PC-3 (cell line): ENCODE measurements around the gene TFAP2D. TPM values are rescaled to one million over a fixed set of nuclear protein-coding genes. Genes with fewer than 3 reads are reported as not detected.

Experiments
- ATAC-seq: fragments of 200-7000 bp; cut with Tn5 transposase; 2 replicates; pipeline ENCODE4 v1.9.1; 2020; ENCODE audit warnings: mild to moderate bottlenecking, moderate library complexity
- BruUV-seq: library from RNA; stranded (reverse); fragments of 400-500 nt; replicated peaks from 2 replicates; lab custom pipeline; 2021; lab: Mats Ljungman, UMichigan
- CTCF ChIA-PET: fragments of 300-600 bp; sonication (Branson Sonifier 250); formaldehyde crosslinking; loops from one replicate; lab custom pipeline; 2022; ENCODE audit warnings: antibody characterized with exemption; lab: Charles Lee
- POLR2A ChIA-PET: fragments of 300-600 bp; sonication (Branson Sonifier 250); formaldehyde crosslinking; loops from one replicate; lab custom pipeline; 2022; ENCODE audit warnings: antibody characterized with exemption; ENCODE audit not compliant: unreplicated experiment; lab: Charles Lee
- DNase-seq: peaks from one replicate; pipeline ENCODE4 v3.0.0-alpha.2; 2015
- H2AFZ ChIP-seq: fragments of 300-600 bp; sonication (generic); 2 replicates; pipeline ENCODE4 v1.6.0; 2016; ENCODE audit warnings: antibody characterized with exemption, low read length
- H3F3A ChIP-seq: fragments of 300-600 bp; sonication (generic); one replicate; pipeline ENCODE4 v1.6.0; 2017; ENCODE audit warnings: antibody characterized with exemption, low read length, control low read depth, mild to moderate bottlenecking; ENCODE audit not compliant: unreplicated experiment
- H3K27ac ChIP-seq: fragments of 300-600 bp; sonication (generic); 2 replicates; pipeline ENCODE4 v1.5.1; 2016; ENCODE audit warnings: mild to moderate bottlenecking, low read length
- H3K27me3 ChIP-seq: fragments of 300-600 bp; sonication (generic); 2 replicates; pipeline ENCODE4 v1.6.1; 2016; ENCODE audit warnings: low read length, mixed read lengths
- H3K36me3 ChIP-seq: fragments of 300-600 bp; sonication (generic); 2 replicates; pipeline ENCODE4 v1.6.1; 2016; ENCODE audit warnings: low read depth, mixed run types, low read length, mixed read lengths
- H3K4me1 ChIP-seq: fragments of 300-600 bp; sonication (generic); 2 replicates; pipeline ENCODE4 v1.5.1; 2016; ENCODE audit warnings: low read length; ENCODE audit not compliant: insufficient read depth
- H3K4me2 ChIP-seq: fragments of 300-600 bp; sonication (generic); 2 replicates; pipeline ENCODE4 v1.6.0; 2016; ENCODE audit warnings: low read length
- H3K4me3 ChIP-seq: fragments of 300-600 bp; sonication (generic); 2 replicates; pipeline ENCODE4 v1.5.1; 2016; ENCODE audit warnings: mild to moderate bottlenecking, low read length, mixed read lengths
- H3K79me2 ChIP-seq: fragments of 300-600 bp; sonication (generic); 2 replicates; pipeline ENCODE4 v1.6.1; 2017; ENCODE audit warnings: low read length, mixed read lengths
- H3K9ac ChIP-seq: fragments of 300-600 bp; sonication (generic); 2 replicates; pipeline ENCODE4 v1.6.0; 2016; ENCODE audit warnings: mild to moderate bottlenecking, low read length
- H3K9me2 ChIP-seq: fragments of 300-600 bp; sonication (generic); replicated peaks from 2 replicates; pipeline ENCODE4 v1.6.1; 2016; ENCODE audit warnings: mixed run types, low read length, mixed read lengths
- H3K9me3 ChIP-seq: fragments of 300-600 bp; sonication (generic); 2 replicates; pipeline ENCODE4 v1.6.1; 2016; ENCODE audit warnings: low read length, mixed read lengths
- H4K20me1 ChIP-seq: fragments of 300-600 bp; sonication (generic); 2 replicates; pipeline ENCODE4 v1.6.1; 2016; ENCODE audit warnings: low read length, mixed read lengths
- EZH2 ChIP-seq: fragments of 300-600 bp; sonication (generic); IDR thresholded peaks from one replicate; pipeline ENCODE4 v1.6.1; 2017; ENCODE audit warnings: antibody characterized with exemption, mild to moderate bottlenecking, low read length; ENCODE audit not compliant: unreplicated experiment
- EZH2phosphoT487 ChIP-seq: fragments of 300-600 bp; sonication (generic); IDR thresholded peaks from 2 replicates; pipeline ENCODE4 v1.6.1; 2018; ENCODE audit warnings: mild to moderate bottlenecking, antibody characterized with exemption, low read length, borderline replicate concordance
- intact Hi-C: fragments of 100-400 bp; cut with micrococcal nuclease; formaldehyde crosslinking; loops from 2 replicates; pipeline ENCODE4 v1.9.0; 2023
- total RNA-seq: library from RNA; depleted of rRNA; stranded (reverse); fragments of >200 nt; gene quantifications from 2 replicates; pipeline ENCODE4 v1.2.3, GENCODE V29; 2014
- TF ChIP-seq, protein P1 (sequence below): fragments of 300-600 bp; sonication (generic); conservative IDR thresholded peaks from 2 replicates; pipeline ENCODE4 v1.5.1; 2017; ENCODE audit warnings: antibody characterized with exemption, low read depth, mild to moderate bottlenecking, low read length

Gene TFAP2D
- total RNA-seq, 1 experiment from 2014 or later, result not detected

DNA sequence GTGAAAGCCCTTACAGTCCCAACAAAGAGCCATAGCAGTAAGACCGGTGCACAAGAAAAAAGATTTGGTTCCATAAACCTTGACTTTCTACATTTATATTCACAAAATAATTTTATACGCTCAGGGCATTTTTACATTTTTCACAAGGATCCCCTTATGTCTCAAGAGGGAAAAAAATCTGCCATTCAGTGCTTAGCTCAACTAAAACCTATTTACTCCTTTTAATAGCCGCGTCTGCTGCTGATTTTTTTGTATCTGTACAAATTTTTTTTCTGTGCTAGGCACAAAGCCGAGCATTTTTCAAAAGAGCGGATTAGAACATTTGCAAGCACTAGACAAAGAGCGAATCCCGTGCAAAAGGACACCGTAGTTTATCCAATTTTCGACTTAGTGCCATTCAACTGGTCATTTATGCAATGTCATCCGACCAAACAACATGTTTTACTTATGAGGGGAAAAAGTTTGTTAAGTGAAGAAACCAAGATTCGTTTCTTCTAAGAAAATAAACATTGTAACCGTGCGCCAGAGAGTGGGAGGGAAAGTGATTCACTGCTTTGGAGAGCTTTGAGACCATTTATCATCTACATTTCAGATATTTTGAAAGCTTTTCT is 3.7 kb downstream of the TFAP2D start:
- H4K20me1 ChIP-seq, result no peaks in the 10 kb centered on the region
- no peaks in the 10 kb centered on the region for H3K9me3 ChIP-seq
- H3K4me1 ChIP-seq, result no peaks in the 10 kb centered on the region
- intact Hi-C loops, result no loop called here
- ChIA-PET POLR2A (no interaction called here), CTCF (no interaction called here)
- no peak overlapping the region for H3K4me3 ChIP-seq
- no peak overlapping the region for H3K27ac ChIP-seq
- H3K4me2 ChIP-seq, result no peak overlapping the region
- BruUV-seq, result no TSS peak
- no peaks in the 10 kb centered on the region for H3K79me2 ChIP-seq
- ATAC-seq (no peak), DNase-seq (no peak)
- TF ChIP-seq EZH2 (no peak), EZH2phosphoT487 (no peak)
- TF ChIP-seq, protein P1, sequence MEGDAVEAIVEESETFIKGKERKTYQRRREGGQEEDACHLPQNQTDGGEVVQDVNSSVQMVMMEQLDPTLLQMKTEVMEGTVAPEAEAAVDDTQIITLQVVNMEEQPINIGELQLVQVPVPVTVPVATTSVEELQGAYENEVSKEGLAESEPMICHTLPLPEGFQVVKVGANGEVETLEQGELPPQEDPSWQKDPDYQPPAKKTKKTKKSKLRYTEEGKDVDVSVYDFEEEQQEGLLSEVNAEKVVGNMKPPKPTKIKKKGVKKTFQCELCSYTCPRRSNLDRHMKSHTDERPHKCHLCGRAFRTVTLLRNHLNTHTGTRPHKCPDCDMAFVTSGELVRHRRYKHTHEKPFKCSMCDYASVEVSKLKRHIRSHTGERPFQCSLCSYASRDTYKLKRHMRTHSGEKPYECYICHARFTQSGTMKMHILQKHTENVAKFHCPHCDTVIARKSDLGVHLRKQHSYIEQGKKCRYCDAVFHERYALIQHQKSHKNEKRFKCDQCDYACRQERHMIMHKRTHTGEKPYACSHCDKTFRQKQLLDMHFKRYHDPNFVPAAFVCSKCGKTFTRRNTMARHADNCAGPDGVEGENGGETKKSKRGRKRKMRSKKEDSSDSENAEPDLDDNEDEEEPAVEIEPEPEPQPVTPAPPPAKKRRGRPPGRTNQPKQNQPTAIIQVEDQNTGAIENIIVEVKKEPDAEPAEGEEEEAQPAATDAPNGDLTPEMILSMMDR, result no peak
- no peaks in the 10 kb centered on the region for H3K9me2 ChIP-seq
- H3K9ac ChIP-seq, result no peak overlapping the region
- H3K36me3 ChIP-seq, result no peaks in the 10 kb centered on the region
- H2AFZ ChIP-seq, result no peak overlapping the region
- no peaks in the 10 kb centered on the region for H3F3A ChIP-seq
- peaks cover 90% of the 10 kb centered on the region for H3K27me3 ChIP-seq

DNA sequence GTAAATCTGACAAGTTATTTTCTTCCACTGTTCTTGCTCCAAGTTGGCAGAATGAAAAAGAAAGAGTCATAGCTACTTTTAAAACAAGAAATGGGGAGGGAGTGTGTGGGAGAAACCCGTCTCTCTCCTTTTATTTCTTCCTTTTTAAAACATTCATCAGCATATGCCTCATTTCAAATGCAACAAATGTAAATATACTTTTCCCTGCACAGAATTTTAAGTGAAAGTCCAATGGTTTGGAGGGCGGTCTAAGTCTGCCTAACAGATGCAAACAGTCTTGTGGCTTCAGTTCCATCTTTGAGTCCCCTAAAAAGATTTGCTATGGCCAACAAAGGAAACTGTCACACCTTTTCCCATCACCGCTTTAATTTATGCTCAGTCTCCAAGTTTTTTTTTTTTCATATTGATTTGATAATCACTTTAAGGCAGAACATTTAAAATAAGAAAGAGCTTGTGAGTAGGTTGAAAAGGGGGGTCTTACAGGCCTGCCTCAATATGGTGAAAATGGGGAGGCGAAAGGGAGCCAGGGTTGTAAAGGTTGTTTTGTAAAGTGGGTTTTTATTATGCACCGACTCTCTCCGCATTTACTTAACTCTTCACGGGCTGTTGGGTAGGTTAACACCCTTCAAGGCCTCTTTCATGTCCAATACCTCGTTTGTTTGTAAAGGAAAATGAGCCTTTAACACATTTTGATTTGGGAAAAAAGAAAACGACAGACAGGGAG is 4.6 kb downstream of the TFAP2D start:
- intact Hi-C loops, result no loop called here
- Histone ChIP-seq H2AFZ (no peak overlapping the region), H3K27me3 (peaks cover 90% of the 10 kb centered on the region), H3K9me3 (no peaks in the 10 kb centered on the region), H3K36me3 (no peaks in the 10 kb centered on the region), H3K4me2 (no peak overlapping the region), H3K79me2 (no peaks in the 10 kb centered on the region), H3K9ac (no peak overlapping the region), H3K9me2 (no peaks in the 10 kb centered on the region), H3F3A (no peaks in the 10 kb centered on the region), H3K27ac (no peak overlapping the region), H3K4me3 (no peak overlapping the region), H4K20me1 (no peaks in the 10 kb centered on the region), H3K4me1 (no peaks in the 10 kb centered on the region)
- TF ChIP-seq, protein P1, result no peak
- TF ChIP-seq EZH2 (no peak), EZH2phosphoT487 (no peak)
- no TSS peak for BruUV-seq
- DNase-seq (no peak), ATAC-seq (no peak)
- CTCF ChIA-PET, result no interaction called here
- POLR2A ChIA-PET, result no interaction called here

DNA sequence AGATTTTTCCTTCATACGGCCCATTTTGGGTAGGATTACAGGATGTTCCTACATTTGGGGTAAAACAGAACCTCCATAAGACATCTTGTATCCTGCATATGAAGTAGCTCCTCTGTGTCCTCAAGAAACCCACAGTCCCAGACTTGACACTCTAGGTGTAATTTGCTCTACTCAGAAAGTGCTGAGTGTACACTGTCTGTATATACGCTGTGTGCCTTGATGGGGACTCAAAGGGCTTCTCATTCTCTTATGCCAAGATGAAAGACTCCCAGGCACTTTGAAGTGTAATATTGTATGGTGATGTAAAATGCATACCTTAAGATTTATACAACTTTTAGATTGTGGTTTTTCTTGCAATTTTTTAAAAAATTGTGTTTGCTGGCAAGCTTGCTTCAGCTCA is 5.2 kb downstream of the TFAP2D start:
- Histone ChIP-seq H3K4me1 (no peaks in the 10 kb centered on the region), H3K36me3 (no peaks in the 10 kb centered on the region), H3K79me2 (no peaks in the 10 kb centered on the region), H3K27ac (no peak overlapping the region), H3K9me2 (no peaks in the 10 kb centered on the region), H3K4me3 (no peak overlapping the region), H3K4me2 (no peak overlapping the region), H3K27me3 (peaks cover 91% of the 10 kb centered on the region), H3K9me3 (no peaks in the 10 kb centered on the region), H3K9ac (no peak overlapping the region), H2AFZ (no peak overlapping the region), H4K20me1 (no peaks in the 10 kb centered on the region), H3F3A (no peaks in the 10 kb centered on the region)
- POLR2A ChIA-PET, result no interaction called here
- CTCF ChIA-PET, result no interaction called here
- ATAC-seq (no peak), DNase-seq (no peak)
- no TSS peak for BruUV-seq
- TF ChIP-seq EZH2phosphoT487 (no peak), EZH2 (no peak)
- TF ChIP-seq, protein P1, result no peak
- intact Hi-C loops, result no loop called here
